GM23338 (cell line): Measurements from ENCODE around the gene IL7R. TPM values are rescaled to one million over a fixed set of nuclear protein-coding genes. Genes with fewer than 3 reads are reported as not detected.

ENCODE experiments used
- ATAC-seq: fragments of 200-7000 bp; cut with Tn5 transposase; 3 replicates; pipeline ENCODE4 v1.9.1; 2020
- DNase-seq: peaks from one replicate; pipeline ENCODE4 v3.0.0-alpha.2; 2015; ENCODE audit warnings: low spot score
- H2AFZ ChIP-seq: fragments of 200-600 bp; sonication (generic); 2 replicates; pipeline ENCODE4 v1.8.0; 2016; ENCODE audit warnings: antibody characterized with exemption, mild to moderate bottlenecking, moderate library complexity
- H3F3A ChIP-seq: fragments of 200-600 bp; sonication (generic); replicated peaks from 2 replicates; pipeline ENCODE4 v1.8.0; 2017; ENCODE audit warnings: antibody characterized with exemption, mixed run types, low read depth
- H3K27ac ChIP-seq: fragments of 200-600 bp; sonication (generic); 2 replicates; pipeline ENCODE4 v1.6.1; 2016; ENCODE audit warnings: low read depth
- H3K27me3 ChIP-seq: fragments of 200-600 bp; sonication (generic); 2 replicates; pipeline ENCODE4 v1.8.0; 2016; ENCODE audit warnings: mild to moderate bottlenecking, mixed run types, moderate library complexity; ENCODE audit not compliant: insufficient read depth
- H3K36me3 ChIP-seq: fragments of 200-600 bp; sonication (generic); 2 replicates; pipeline ENCODE4 v1.8.0; 2016; ENCODE audit warnings: mild to moderate bottlenecking; ENCODE audit not compliant: insufficient read depth
- H3K4me1 ChIP-seq: fragments of 200-600 bp; sonication (generic); 2 replicates; pipeline ENCODE4 v1.8.0; 2016; ENCODE audit warnings: mild to moderate bottlenecking, moderate library complexity; ENCODE audit not compliant: insufficient read depth
- H3K4me2 ChIP-seq: fragments of 200-600 bp; sonication (generic); 2 replicates; pipeline ENCODE4 v1.7.1; 2017; ENCODE audit warnings: mixed run types
- H3K4me3 ChIP-seq: fragments of 200-600 bp; sonication (generic); 2 replicates; pipeline ENCODE4 v1.6.1; 2016; ENCODE audit warnings: mixed run types
- H3K79me2 ChIP-seq: fragments of 200-600 bp; sonication (generic); replicated peaks from 2 replicates; pipeline ENCODE4 v1.8.0; 2017; ENCODE audit warnings: mild to moderate bottlenecking; ENCODE audit not compliant: insufficient read depth
- H3K9me2 ChIP-seq: fragments of 200-600 bp; sonication (generic); 2 replicates; pipeline ENCODE4 v1.8.0; 2017; ENCODE audit not compliant: insufficient read depth
- H4K20me1 ChIP-seq: fragments of 200-600 bp; sonication (generic); replicated peaks from 2 replicates; pipeline ENCODE4 v1.8.0; 2017; ENCODE audit warnings: mild to moderate bottlenecking; ENCODE audit not compliant: insufficient read depth
- H3K27ac Mint-ChIP-seq: 2 replicates; pipeline ENCODE4 v1.8.0; 2020; ENCODE audit warnings: inconsistent platforms, mild to moderate bottlenecking, moderate library complexity, mixed read lengths
- H3K27me3 Mint-ChIP-seq: 3 replicates; pipeline ENCODE4 v1.8.0; 2022; ENCODE audit warnings: low read depth, mild to moderate bottlenecking, moderate library complexity, mixed read lengths, inconsistent platforms; ENCODE audit not compliant: insufficient read depth, poor library complexity
- H3K36me3 Mint-ChIP-seq: 3 replicates; pipeline ENCODE4 v1.8.0; 2021; ENCODE audit warnings: low read depth, mild to moderate bottlenecking, inconsistent platforms, moderate library complexity, mixed read lengths
- H3K4me1 Mint-ChIP-seq: 3 replicates; pipeline ENCODE4 v1.8.0; 2020; ENCODE audit warnings: mild to moderate bottlenecking, inconsistent platforms, mixed read lengths
- H3K4me3 Mint-ChIP-seq: 3 replicates; pipeline ENCODE4 v1.8.0; 2021; ENCODE audit warnings: moderate library complexity, mild to moderate bottlenecking, inconsistent platforms, mixed read lengths
- H3K9me3 Mint-ChIP-seq: 3 replicates; pipeline ENCODE4 v1.8.0; 2020; ENCODE audit warnings: moderate library complexity, mild to moderate bottlenecking, inconsistent platforms, mixed read lengths
- CTCF ChIP-seq, 2 experiments: fragments of 200-600 bp in 1 of 2; sonication (generic) in 1 of 2; conservative IDR thresholded peaks; 2 replicates each; pipeline versions ENCODE4 v1.5.1 to v1.6.1; 2016 to 2017; ENCODE audit warnings: antibody characterized with exemption in 2 of 2, low read depth in 2 of 2, mild to moderate bottlenecking in 2 of 2, moderate library complexity in 1 of 2
- ETS1 ChIP-seq: IDR thresholded peaks from 2 replicates; pipeline ENCODE4 v1.6.1; 2016; ENCODE audit warnings: antibody characterized with exemption
- EZH2phosphoT487 ChIP-seq: fragments of 200-600 bp; sonication (generic); IDR thresholded peaks from one replicate; pipeline ENCODE4 v1.8.1; 2018; ENCODE audit warnings: antibody characterized with exemption; ENCODE audit not compliant: unreplicated experiment
- JUNB ChIP-seq: IDR thresholded peaks from one replicate; pipeline ENCODE4 v1.6.1; 2016; ENCODE audit warnings: antibody characterized with exemption; ENCODE audit not compliant: unreplicated experiment
- REST ChIP-seq: IDR thresholded peaks from one replicate; pipeline ENCODE4 v1.6.1; 2018; ENCODE audit warnings: antibody characterized with exemption; ENCODE audit not compliant: unreplicated experiment
- STAT1 ChIP-seq: IDR thresholded peaks from one replicate; pipeline ENCODE4 v1.6.1; 2016; ENCODE audit warnings: antibody characterized with exemption; ENCODE audit not compliant: unreplicated experiment
- ZNF114 ChIP-seq: fragments of 250-450 bp; sonication (Bioruptor Pico); IDR thresholded peaks from 2 replicates; pipeline ENCODE4 v1.5.0; 2020; ENCODE audit warnings: mild to moderate bottlenecking, moderate library complexity
- ZNF331 ChIP-seq: fragments of 250-450 bp; sonication (Bioruptor Pico); IDR thresholded peaks from 2 replicates; pipeline ENCODE4 v1.5.0; 2020; ENCODE audit warnings: low read depth, mild to moderate bottlenecking, moderate library complexity
- polyA plus RNA-seq: library from polyadenylated mRNA; unstranded; fragments of >200 nt; fragmentation: Nextera tagmentation; extraction: Ambion mirVana; gene quantifications from 2 replicates; pipeline ENCODE4 v1.2.1, GENCODE V29; 2016
- total RNA-seq: library from RNA; depleted of rRNA; stranded (reverse); fragments of >200 nt; shearing (Covaris generic); gene quantifications from 2 replicates; pipeline ENCODE4 v1.2.3, GENCODE V29; 2014

Gene IL7R
- total and polyA plus RNA-seq, 2 experiments from 2014 or later, result not detected

DNA sequence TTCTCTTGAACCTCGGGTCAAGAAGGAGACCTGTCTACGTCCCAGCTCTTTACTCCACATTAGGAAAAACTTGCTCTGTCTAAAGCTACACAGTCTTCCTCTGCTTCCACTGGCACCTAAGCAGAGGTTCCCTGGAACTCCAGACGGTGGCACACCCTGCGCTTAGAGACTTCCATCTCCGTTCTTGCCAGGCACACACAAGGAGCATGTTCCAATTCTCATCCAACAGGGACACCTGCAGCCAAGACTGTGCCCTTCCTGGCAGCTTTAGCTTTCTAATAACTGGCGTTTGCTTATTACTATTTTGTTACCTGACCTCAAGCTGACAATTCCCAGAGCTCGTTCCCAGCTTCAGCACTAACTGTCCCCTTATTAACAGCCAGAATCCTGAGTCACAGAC lies 65.8 kb downstream of the IL7R start:
- H3K27me3 ChIP-seq, result peaks cover 26% of the 10 kb centered on the region
- H2AFZ ChIP-seq, result no peak overlapping the region
- no peak for DNase-seq
- H3K27ac Mint-ChIP-seq, result no peak overlapping the region
- no peaks in the 10 kb centered on the region for H3F3A ChIP-seq
- H3K27ac ChIP-seq, result no peak overlapping the region
- peaks cover 5% of the 10 kb centered on the region; the same call in 2 of the 3 replicates for H3K4me1 Mint-ChIP-seq
- ATAC-seq, result no peak
- no peak overlapping the region for H3K4me2 ChIP-seq
- TF ChIP-seq STAT1 (no peak), EZH2phosphoT487 (no peak), ETS1 (no peak), ZNF114 (CRISPR knock-in tag) (no peak), CTCF (conservative IDR thresholded peaks at IDR 0.05; ENCODE audit: low read depth in 2 of 2) (no peak; a peak in 1 of 4 replicates), ZNF331 (CRISPR knock-in tag) (no peak), JUNB (no peak), REST (no peak)
- no peaks in the 10 kb centered on the region for H4K20me1 ChIP-seq
- H3K27me3 Mint-ChIP-seq, result peaks cover 28% of the 10 kb centered on the region
- H3K4me1 ChIP-seq, result no peaks in the 10 kb centered on the region
- H3K4me3 ChIP-seq, result no peak overlapping the region
- no peaks in the 10 kb centered on the region for H3K79me2 ChIP-seq
- H3K9me3 Mint-ChIP-seq, result peaks cover 3% of the 10 kb centered on the region; the same call in 1 of the 3 replicates
- H3K36me3 Mint-ChIP-seq, result no peaks in the 10 kb centered on the region
- peaks cover 4% of the 10 kb centered on the region; the same call in 1 of the 2 replicates for H3K9me2 ChIP-seq
- H3K4me3 Mint-ChIP-seq, result no peak overlapping the region
- H3K36me3 ChIP-seq, result no peaks in the 10 kb centered on the region
